HG03442 (cell line): ENCODE results near the gene ZNF326.
A peak's percentile ranks its signal among the peaks of the same experiment; 100 is the strongest.

Experiments used
- ATAC-seq: cut with Tn5 transposase; IDR thresholded peaks from one replicate; pipeline ENCODE4 v1.9.1; 2021; ENCODE audit warnings: mild to moderate bottlenecking, moderate library complexity; ENCODE audit not compliant: unreplicated experiment

The ZNF326 gene, protein sequence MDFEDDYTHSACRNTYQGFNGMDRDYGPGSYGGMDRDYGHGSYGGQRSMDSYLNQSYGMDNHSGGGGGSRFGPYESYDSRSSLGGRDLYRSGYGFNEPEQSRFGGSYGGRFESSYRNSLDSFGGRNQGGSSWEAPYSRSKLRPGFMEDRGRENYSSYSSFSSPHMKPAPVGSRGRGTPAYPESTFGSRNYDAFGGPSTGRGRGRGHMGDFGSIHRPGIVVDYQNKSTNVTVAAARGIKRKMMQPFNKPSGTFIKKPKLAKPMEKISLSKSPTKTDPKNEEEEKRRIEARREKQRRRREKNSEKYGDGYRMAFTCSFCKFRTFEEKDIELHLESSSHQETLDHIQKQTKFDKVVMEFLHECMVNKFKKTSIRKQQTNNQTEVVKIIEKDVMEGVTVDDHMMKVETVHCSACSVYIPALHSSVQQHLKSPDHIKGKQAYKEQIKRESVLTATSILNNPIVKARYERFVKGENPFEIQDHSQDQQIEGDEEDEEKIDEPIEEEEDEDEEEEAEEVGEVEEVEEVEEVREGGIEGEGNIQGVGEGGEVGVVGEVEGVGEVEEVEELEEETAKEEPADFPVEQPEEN

DNA sequence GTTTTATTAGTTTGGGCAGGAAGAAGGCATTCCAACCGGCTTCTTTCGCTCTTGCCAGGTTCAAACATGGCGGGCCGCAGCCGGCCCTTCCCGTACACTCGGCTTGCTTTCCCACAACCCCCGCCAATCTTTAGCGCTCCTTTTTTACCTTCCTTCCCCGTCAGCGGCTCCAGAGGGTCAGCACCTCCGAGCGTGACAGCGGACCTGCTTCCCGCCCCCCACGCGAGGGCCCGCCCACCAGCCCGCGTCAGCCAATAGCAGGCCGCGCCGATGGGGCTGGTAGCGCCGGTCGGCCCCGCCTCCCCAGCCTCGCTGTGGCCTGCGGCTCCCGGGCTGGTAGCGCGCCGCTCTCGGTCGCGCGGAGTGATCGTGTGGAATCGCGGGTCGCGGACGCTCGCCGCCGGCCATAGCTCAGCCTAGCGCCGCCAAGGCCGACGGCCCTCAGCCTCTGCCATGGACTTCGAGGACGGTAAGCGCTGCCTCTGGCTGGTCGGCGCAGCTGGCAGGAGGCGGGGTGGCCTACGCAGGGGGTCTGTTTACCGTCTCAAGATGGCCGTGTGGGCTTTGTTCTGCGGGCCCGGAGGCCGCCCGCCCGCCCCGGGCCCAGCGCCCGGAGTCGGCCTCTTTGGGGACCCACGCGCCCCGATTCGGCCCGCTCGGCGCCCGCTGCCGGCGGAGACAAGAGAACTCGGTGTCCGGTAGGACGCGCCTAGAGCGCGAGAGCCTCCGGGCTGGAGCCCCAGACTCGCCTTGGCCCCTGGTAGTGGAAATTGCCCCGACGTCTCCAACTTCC lies at the start of gene ZNF326:
TSS of gene ZNF326 (plus strand) at position 306 of the 793 bp plus-strand sequence. CDS start at position 454, 148 bp downstream.
- ATAC-seq: peak; percentile 95

DNA sequence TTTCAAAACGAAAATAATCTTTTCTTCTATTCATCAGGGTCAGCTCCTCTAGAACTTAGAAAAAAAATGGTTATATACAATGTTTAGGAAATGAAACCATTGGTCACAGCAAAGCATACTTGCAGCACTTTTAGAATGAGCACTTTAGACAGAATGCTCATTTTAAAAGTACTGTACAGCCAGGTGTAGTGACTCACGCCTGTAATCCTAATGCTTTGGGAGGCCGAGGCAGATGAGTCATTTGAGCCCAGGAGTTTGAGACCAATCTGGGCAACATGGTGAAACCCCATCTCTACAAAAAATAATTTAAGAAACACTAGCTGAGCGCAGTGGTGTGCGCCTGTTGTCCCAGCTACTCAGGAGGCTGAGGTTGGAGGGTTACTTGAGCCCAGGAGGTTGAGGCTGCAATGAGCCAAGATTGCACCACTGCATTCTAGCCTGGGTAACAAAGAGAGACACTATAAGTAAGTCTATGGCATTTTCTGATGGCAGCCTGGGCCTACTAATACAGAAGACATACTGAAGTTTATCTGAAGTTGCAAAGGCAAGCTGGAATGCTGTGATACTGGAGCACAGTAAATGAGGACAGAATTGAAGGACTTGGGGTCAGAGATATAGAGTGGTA lies 48.9 kb upstream of the ZNF326 start:
- peak; percentile 84 for ATAC-seq

GRCh38 chr1:89946532-89946931 lies 48.4 kb upstream of the ZNF326 start:
- ATAC-seq: no peak

- ATAC-seq: no peak
These were observed 46.1 kb upstream of the ZNF326 start for GRCh38 chr1:89948722-89949345.

- no peak for ATAC-seq
These were observed 44.8 kb upstream of the ZNF326 start for GRCh38 chr1:89949991-89950624.

GRCh38 chr1:89950703-89951102 lies 44.2 kb upstream of the ZNF326 start:
- no peak for ATAC-seq

GRCh38 chr1:89951766-89952604 lies 42.9 kb upstream of the ZNF326 start:
- no peak for ATAC-seq

GRCh38 chr1:89952605-89953130 lies 42.2 kb upstream of the ZNF326 start:
- no peak for ATAC-seq

DNA sequence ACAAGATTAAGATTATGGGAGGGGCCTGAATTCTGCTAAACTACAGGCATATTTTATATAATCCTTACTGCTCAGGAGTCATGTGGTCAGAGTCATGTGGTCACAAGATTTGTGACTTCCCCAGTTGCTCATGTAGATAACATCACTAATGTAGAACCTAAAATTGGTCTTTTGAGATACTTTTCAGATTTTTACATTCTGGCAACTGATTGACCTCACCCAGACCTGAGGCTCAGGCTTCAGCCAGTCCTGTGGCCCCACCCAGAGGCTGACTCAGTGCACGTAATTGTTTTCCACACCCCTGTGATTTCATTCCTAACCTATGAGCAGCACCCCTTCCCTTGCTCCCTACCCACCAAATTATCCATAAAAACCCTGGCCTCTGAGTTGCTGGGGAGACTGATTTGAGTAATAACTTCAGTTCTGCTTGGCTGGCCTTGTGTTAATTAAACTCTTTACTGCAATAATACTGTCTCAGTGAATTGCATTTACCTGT lies 41.7 kb upstream of the ZNF326 start:
- no peak for ATAC-seq

DNA sequence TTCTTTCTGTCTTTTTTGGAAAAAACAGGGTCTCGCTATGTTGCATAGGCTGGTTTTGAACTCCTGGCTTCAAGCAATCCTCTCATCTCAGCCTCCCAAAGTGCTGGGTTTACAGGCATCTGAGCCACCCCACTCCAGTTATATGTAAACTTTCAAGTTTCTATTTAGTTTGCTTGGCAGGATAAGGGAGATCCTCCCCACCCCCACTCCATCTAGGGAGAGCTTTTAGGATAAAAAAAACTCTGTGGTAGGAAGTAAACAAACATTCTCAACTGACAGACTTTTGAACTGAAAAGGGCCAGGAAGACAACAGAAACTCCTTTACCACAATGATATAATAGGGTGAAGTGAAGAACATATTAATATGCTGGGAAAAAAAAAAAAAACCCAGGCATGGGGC lies 41.0 kb upstream of the ZNF326 start:
- ATAC-seq: no peak

GRCh38 chr1:89954401-89954800 lies 40.5 kb upstream of the ZNF326 start:
- no peak for ATAC-seq

- ATAC-seq: no peak
These were observed 39.4 kb upstream of the ZNF326 start for GRCh38 chr1:89955311-89956205.

DNA sequence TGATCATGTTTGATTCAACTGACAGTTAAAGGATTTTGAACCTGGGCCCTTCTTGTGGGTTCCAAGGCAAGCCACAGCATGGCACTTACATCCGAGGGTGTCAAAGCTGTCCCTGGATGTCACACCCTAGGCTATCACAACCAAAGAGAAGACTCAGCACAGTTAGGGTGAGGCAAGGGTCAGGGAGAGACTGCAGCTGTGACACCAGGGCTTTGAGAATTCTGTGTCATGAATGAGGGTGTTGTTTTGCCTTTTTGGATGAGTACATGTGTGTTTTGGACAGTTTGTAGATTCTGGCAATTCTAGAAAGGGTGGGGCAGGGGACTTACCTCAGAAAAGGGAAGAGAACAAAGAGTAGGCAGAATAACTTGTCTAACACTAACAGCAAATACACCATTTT lies 37.8 kb upstream of the ZNF326 start:
- ATAC-seq: no peak

DNA sequence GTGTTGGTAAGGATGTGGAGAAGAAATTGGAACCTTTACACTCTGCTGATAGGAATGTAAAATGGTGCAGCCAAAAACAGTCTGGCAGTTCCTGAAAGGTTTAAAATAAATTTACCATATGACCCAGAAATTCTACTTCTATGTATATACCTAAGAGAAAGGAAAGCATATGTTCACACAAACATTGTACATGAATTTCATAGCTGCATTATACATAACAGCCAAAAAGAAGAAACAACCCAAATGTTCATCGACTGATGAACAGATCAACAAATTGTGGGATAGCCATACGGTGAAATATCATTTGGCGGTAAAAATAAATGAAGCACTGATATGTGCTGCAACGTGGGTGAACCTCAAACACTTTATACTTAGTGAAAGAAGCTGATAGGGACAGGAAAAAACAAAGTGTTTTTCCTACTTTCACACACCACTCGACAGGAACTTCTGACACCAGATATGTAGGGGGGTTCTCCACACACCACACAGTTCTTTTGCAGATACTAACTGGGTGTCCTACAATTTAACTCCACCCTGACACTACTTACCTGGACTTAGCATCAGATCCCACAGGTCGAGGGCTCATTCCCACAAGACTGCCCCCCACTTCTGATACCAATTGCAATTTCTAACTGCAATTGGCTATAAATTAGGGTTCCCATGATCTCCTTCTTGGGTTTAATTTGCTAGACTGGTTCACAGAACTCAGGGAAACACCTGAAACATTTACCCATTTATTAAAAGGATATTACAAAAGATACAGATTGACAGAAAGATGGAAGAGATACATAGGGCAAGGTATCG lies 35.9 kb upstream of the ZNF326 start:
- ATAC-seq: no peak

DNA sequence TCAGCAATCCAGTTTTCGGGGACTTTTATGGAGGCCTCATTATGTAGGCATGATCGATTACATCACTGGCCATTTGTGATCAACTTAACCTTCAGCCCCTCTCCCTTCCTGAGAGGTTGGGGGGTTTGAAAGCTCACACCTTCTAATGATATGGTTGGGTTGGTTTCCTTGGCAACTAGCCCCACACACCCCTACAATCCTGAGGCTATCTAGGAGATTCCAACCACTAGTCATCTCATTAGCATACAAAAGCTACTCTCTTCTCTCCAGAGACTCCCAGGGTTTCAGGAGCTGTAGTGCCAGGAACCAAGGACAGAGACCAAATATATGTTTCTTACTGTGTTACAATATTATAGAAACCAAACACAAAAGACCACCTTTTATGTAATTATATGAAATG lies 35.2 kb upstream of the ZNF326 start:
- ATAC-seq: no peak

DNA sequence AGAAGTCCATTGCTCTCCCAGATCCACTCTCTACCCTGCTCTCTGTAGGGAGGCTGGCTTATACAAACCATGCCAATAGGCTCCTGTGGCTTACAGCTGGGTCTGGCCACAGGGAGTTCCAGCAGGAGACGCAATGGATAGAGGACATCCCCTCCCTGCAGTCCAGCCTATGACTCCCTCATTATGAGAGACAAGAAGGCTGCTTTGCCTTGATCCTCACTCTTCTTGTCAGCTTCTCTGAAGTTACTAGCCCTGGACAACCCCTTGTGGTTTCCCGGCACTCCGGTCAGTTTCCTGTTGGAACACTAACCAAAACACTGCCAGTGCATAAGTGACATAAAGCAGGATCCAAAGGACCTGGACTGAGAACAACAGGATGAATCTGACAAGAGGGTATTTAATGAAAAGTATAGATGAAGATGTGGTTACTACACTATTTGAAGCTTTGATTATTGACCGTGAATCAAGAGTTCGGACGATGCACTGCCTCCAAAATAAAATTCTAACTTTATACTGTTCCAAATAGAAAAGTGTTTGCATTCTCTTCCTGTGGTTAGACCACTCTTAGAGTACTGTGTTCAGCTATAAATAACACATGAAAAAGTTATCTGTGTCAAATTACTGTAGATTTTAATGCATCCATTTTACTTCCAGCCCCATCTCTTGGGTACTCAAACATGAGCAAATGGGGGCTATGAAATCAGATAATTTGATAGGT lies 32.7 kb upstream of the ZNF326 start:
- peak; percentile 41 for ATAC-seq

- no peak for ATAC-seq
These were observed 32.2 kb upstream of the ZNF326 start for GRCh38 chr1:89962742-89963075.
